HEK293 (cell line): ENCODE data around the gene TMC3.

Experiments used
- CTCF ChIA-PET: fragments of 350-600 bp; formaldehyde crosslinking; extraction: SDS; loops from one replicate; lab custom pipeline; 2021; ENCODE audit warnings: antibody characterized with exemption; lab: Yijun Ruan, JAX
- POLR2A ChIA-PET: fragments of 300-600 bp; formaldehyde crosslinking; extraction: SDS; loops from one replicate; lab custom pipeline; 2020; ENCODE audit warnings: antibody characterized with exemption, inconsistent platforms; lab: Yijun Ruan, JAX
- H3K27ac ChIP-seq: fragments of 200-500 bp; sonication (Bioruptor generic); 2 replicates; pipeline ENCODE4 v1.5.1; 2014; ENCODE audit warnings: low read depth, low read length, control low read depth, inconsistent platforms; ENCODE audit errors: extremely low read depth
- H3K36me3 ChIP-seq, 2 experiments: fragments of 200-500 bp in 1 of 2; sonication (Bioruptor generic) in 1 of 2; 1 replicate in 1 of 2; 2 replicates in 1 of 2; pipeline ENCODE4 v1.5.1; 2014 to 2017; ENCODE audit warnings: inconsistent platforms in 2 of 2, low read length in 2 of 2; ENCODE audit not compliant: control insufficient read depth in 2 of 2, insufficient read depth in 1 of 2
- H3K4me1 ChIP-seq: fragments of 200-500 bp; sonication (Bioruptor generic); 2 replicates; pipeline ENCODE4 v1.5.1; 2014; ENCODE audit warnings: mild to moderate bottlenecking, low read length, inconsistent platforms; ENCODE audit not compliant: control insufficient read depth, insufficient read depth
- H3K4me3 ChIP-seq: 2 replicates; pipeline ENCODE4 v1.5.1; 2011; ENCODE audit warnings: low read depth, mild to moderate bottlenecking, control low read depth, low read length, moderate library complexity
- H3K9me3 ChIP-seq: fragments of 200-500 bp; sonication (Bioruptor generic); 2 replicates; pipeline ENCODE4 v1.5.1; 2014; ENCODE audit warnings: low read depth, low read length, inconsistent platforms; ENCODE audit not compliant: control insufficient read depth, insufficient read depth
- ATF2 ChIP-seq: fragments of 450-650 bp; formaldehyde crosslinking; IDR thresholded peaks from 2 replicates; pipeline ENCODE4 v1.5.1; 2016; ENCODE audit warnings: missing biosample characterization, missing genetic modification characterization, low read depth
- BCL11A ChIP-seq: fragments of 450-650 bp; formaldehyde crosslinking; IDR thresholded peaks from 2 replicates; pipeline ENCODE4 v1.5.1; 2016; ENCODE audit warnings: low read depth, missing biosample characterization, missing genetic modification characterization
- KLF16 ChIP-seq: fragments of 450-650 bp; formaldehyde crosslinking; IDR thresholded peaks from 2 replicates; pipeline ENCODE4 v1.5.1; 2017; ENCODE audit warnings: missing biosample characterization, missing genetic modification characterization
- SCRT1 ChIP-seq: fragments of 450-650 bp; formaldehyde crosslinking; IDR thresholded peaks from 2 replicates; pipeline ENCODE4 v1.5.1; 2016; ENCODE audit warnings: missing biosample characterization, missing genetic modification characterization, borderline replicate concordance
- SETDB1 ChIP-seq: IDR thresholded peaks from one replicate; pipeline ENCODE4 v1.6.1; 2017; ENCODE audit warnings: mild to moderate bottlenecking, low read length, moderate library complexity, mixed read lengths; ENCODE audit not compliant: insufficient read length
- ZBTB10 ChIP-seq: fragments of 450-650 bp; formaldehyde crosslinking; IDR thresholded peaks from 2 replicates; pipeline ENCODE4 v1.5.1; 2016; ENCODE audit warnings: missing biosample characterization, missing genetic modification characterization
- ZBTB17 ChIP-seq: fragments of 450-650 bp; formaldehyde crosslinking; IDR thresholded peaks from 2 replicates; pipeline ENCODE4 v1.5.1; 2016; ENCODE audit warnings: missing biosample characterization, missing genetic modification characterization
- ZBTB7A ChIP-seq: fragments of 450-650 bp; formaldehyde crosslinking; IDR thresholded peaks from 2 replicates; pipeline ENCODE4 v1.5.1; 2016; ENCODE audit warnings: low read depth, missing biosample characterization, missing genetic modification characterization
- ZNF121 ChIP-seq: fragments of 450-650 bp; formaldehyde crosslinking; IDR thresholded peaks from 2 replicates; pipeline ENCODE4 v1.5.1; 2016; ENCODE audit warnings: missing biosample characterization, missing genetic modification characterization
- ZNF174 ChIP-seq: fragments of 450-650 bp; formaldehyde crosslinking; IDR thresholded peaks from 2 replicates; pipeline ENCODE4 v1.5.0; 2017; ENCODE audit warnings: missing biosample characterization, mild to moderate bottlenecking, missing genetic modification characterization
- ZNF211 ChIP-seq: fragments of 450-650 bp; formaldehyde crosslinking; IDR thresholded peaks from 2 replicates; pipeline ENCODE4 v1.5.1; 2016; ENCODE audit warnings: low read depth, missing biosample characterization, missing genetic modification characterization
- ZNF324 ChIP-seq: fragments of 450-650 bp; formaldehyde crosslinking; IDR thresholded peaks from 2 replicates; pipeline ENCODE4 v1.5.1; 2016; ENCODE audit warnings: missing biosample characterization, missing genetic modification characterization
- ZNF37A ChIP-seq: fragments of 450-650 bp; IDR thresholded peaks from 2 replicates; pipeline ENCODE4 v1.5.1; 2018; ENCODE audit warnings: missing biosample characterization, missing genetic modification characterization
- ZNF488 ChIP-seq: fragments of 450-650 bp; formaldehyde crosslinking; IDR thresholded peaks from 2 replicates; pipeline ENCODE4 v1.5.1; 2016; ENCODE audit warnings: missing biosample characterization, missing genetic modification characterization
- ZNF521 ChIP-seq: fragments of 450-650 bp; formaldehyde crosslinking; IDR thresholded peaks from 2 replicates; pipeline ENCODE4 v1.5.1; 2017; ENCODE audit warnings: missing biosample characterization, mild to moderate bottlenecking, missing genetic modification characterization
- ZNF549 ChIP-seq: fragments of 450-650 bp; IDR thresholded peaks from 2 replicates; pipeline ENCODE4 v1.5.1; 2018; ENCODE audit warnings: missing biosample characterization, missing genetic modification characterization, mild to moderate bottlenecking, inconsistent platforms, moderate library complexity
- ZNF626 ChIP-seq: fragments of 450-650 bp; sonication (Bioruptor Pico); formaldehyde crosslinking; IDR thresholded peaks from 2 replicates; pipeline ENCODE4 v1.5.1; 2018; ENCODE audit warnings: missing biosample characterization, missing genetic modification characterization, inconsistent platforms
- ZNF654 ChIP-seq: fragments of 450-650 bp; formaldehyde crosslinking; IDR thresholded peaks from 2 replicates; pipeline ENCODE4 v1.5.1; 2016; ENCODE audit warnings: low read depth, missing biosample characterization, missing genetic modification characterization
- ZNF677 ChIP-seq: fragments of 450-650 bp; IDR thresholded peaks from 2 replicates; pipeline ENCODE4 v1.5.0; 2018; ENCODE audit warnings: missing biosample characterization, mild to moderate bottlenecking, missing genetic modification characterization, moderate library complexity
- ZNF776 ChIP-seq: fragments of 450-650 bp; formaldehyde crosslinking; IDR thresholded peaks from 2 replicates; pipeline ENCODE4 v1.5.0; 2017; ENCODE audit warnings: missing biosample characterization, missing genetic modification characterization, borderline replicate concordance
- TF ChIP-seq, protein P1 (sequence below): fragments of 450-650 bp; formaldehyde crosslinking; IDR thresholded peaks from 2 replicates; pipeline ENCODE4 v1.5.1; 2016; ENCODE audit warnings: missing biosample characterization, missing genetic modification characterization
- TF ChIP-seq, protein P2 (sequence below): fragments of 450-650 bp; formaldehyde crosslinking; IDR thresholded peaks from 2 replicates; pipeline ENCODE4 v1.5.1; 2016; ENCODE audit warnings: missing biosample characterization, missing genetic modification characterization
- TF ChIP-seq, protein P3 (sequence below): fragments of 450-650 bp; formaldehyde crosslinking; IDR thresholded peaks from 2 replicates; pipeline ENCODE4 v1.5.1; 2016; ENCODE audit warnings: missing biosample characterization, missing genetic modification characterization
- TF ChIP-seq, protein P4 (sequence below): fragments of 450-650 bp; formaldehyde crosslinking; IDR thresholded peaks from 2 replicates; pipeline ENCODE4 v1.5.1; 2016; ENCODE audit warnings: missing biosample characterization, missing genetic modification characterization

Gene TMC3

DNA sequence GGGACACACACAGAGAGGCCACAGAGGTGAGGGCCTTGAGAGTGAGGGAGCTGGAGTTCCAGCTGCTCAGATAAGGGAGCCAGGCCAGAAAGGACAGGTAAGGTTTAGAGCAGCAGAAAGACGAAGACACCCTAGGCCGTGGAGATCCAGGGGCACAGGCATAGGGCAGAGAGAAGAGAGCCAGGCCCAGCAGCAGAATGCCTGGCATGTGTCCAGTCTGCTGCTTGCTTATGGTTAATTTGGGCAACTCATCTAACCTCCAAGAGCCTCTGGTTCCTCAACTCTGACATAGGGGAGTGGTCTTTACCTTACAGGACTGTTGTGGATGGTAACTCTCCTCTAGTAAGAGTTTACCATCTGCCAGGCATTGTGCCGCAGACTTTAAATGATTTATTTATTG, 86.0 kb downstream of the TMC3 start (continued):
- no peak for TF ChIP-seq ZNF488 (tag by site-specific recombination)
- no peak for TF ChIP-seq ZNF549 (tag by site-specific recombination)
- TF ChIP-seq, protein P1, sequence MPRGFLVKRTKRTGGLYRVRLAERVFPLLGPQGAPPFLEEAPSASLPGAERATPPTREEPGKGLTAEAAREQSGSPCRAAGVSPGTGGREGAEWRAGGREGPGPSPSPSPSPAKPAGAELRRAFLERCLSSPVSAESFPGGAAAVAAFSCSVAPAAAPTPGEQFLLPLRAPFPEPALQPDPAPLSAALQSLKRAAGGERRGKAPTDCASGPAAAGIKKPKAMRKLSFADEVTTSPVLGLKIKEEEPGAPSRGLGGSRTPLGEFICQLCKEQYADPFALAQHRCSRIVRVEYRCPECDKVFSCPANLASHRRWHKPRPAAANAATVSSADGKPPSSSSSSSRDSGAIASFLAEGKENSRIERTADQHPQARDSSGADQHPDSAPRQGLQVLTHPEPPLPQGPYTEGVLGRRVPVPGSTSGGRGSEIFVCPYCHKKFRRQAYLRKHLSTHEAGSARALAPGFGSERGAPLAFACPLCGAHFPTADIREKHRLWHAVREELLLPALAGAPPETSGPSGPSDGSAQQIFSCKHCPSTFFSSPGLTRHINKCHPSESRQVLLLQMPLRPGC (tag by site-specific recombination) = no peak
- no peak for TF ChIP-seq ZNF626 (tag by site-specific recombination)
- TF ChIP-seq ZBTB17 (tag by site-specific recombination) = no peak
- TF ChIP-seq BCL11A (tag by site-specific recombination) = no peak

DNA sequence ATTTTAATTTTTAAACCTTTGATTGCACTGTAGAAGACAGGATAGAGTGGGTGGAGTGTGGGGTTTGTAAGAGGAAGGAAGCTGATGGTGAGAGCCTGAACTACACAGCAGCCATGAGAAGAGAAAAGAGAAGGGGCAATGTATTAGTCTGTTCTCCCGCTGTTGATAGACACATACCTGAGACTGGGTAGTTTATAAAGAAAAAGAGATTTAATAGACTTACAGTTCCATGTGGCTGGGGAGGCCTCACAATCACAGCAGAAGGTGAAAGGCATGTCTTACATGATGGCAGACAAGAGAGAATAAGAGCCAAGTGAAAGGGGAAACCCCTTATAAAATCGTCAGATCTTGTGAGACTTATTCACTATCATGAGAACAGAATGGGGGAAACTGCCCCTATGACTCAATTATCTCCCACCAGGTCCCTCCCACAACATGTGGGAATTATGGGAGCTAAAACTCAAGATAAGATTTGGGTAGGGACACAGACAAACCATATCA, 87.3 kb downstream of the TMC3 start:
- no peak overlapping the region for H3K4me3 ChIP-seq
- no peaks in the 10 kb centered on the region for H3K36me3 ChIP-seq
- H3K9me3 ChIP-seq = no peaks in the 10 kb centered on the region
- CTCF ChIA-PET = interaction anchor here (0.6 to 2.3 kb wide), 2 partner anchors 11 to 331 kb away, joined by 3 to 13 read pairs; no protein-coding TSS in a partner anchor
- POLR2A ChIA-PET = no interaction called here
- no peaks in the 10 kb centered on the region for H3K4me1 ChIP-seq
- no peak overlapping the region for H3K27ac ChIP-seq
- TF ChIP-seq ZBTB10 (tag by site-specific recombination) = no peak
- no peak for TF ChIP-seq ZNF121 (tag by site-specific recombination)
- no peak for TF ChIP-seq ZNF776 (tag by site-specific recombination)
- no peak for TF ChIP-seq ZNF677 (tag by site-specific recombination)
- no peak for TF ChIP-seq ZNF521 (tag by site-specific recombination)
- TF ChIP-seq, protein P2, sequence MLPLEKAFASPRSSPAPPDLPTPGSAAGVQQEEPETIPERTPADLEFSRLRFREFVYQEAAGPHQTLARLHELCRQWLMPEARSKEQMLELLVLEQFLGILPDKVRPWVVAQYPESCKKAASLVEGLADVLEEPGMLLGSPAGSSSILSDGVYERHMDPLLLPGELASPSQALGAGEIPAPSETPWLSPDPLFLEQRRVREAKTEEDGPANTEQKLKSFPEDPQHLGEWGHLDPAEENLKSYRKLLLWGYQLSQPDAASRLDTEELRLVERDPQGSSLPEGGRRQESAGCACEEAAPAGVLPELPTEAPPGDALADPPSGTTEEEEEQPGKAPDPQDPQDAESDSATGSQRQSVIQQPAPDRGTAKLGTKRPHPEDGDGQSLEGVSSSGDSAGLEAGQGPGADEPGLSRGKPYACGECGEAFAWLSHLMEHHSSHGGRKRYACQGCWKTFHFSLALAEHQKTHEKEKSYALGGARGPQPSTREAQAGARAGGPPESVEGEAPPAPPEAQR = no peak
- no peak for TF ChIP-seq KLF16 (tag by site-specific recombination)
- no peak for TF ChIP-seq ZNF324 (tag by site-specific recombination)
- TF ChIP-seq, protein P3, sequence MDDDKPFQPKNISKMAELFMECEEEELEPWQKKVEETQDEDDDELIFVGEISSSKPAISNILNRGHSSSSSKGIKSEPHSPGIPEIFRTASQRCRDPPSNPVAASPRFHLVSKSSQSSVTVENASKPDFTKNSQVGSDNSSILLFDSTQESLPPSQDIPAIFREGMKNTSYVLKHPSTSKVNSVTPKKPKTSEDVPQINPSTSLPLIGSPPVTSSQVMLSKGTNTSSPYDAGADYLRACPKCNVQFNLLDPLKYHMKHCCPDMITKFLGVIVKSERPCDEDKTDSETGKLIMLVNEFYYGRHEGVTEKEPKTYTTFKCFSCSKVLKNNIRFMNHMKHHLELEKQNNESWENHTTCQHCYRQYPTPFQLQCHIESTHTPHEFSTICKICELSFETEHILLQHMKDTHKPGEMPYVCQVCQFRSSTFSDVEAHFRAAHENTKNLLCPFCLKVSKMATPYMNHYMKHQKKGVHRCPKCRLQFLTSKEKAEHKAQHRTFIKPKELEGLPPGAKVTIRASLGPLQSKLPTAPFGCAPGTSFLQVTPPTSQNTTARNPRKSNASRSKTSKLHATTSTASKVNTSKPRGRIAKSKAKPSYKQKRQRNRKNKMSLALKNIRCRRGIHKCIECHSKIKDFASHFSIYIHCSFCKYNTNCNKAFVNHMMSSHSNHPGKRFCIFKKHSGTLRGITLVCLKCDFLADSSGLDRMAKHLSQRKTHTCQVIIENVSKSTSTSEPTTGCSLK (tag by site-specific recombination) = no peak
- TF ChIP-seq ZNF654 (tag by site-specific recombination) = no peak
- no peak for TF ChIP-seq ATF2
- no peak for TF ChIP-seq SETDB1
- TF ChIP-seq ZNF174 (tag by site-specific recombination) = no peak
- TF ChIP-seq, protein P4, sequence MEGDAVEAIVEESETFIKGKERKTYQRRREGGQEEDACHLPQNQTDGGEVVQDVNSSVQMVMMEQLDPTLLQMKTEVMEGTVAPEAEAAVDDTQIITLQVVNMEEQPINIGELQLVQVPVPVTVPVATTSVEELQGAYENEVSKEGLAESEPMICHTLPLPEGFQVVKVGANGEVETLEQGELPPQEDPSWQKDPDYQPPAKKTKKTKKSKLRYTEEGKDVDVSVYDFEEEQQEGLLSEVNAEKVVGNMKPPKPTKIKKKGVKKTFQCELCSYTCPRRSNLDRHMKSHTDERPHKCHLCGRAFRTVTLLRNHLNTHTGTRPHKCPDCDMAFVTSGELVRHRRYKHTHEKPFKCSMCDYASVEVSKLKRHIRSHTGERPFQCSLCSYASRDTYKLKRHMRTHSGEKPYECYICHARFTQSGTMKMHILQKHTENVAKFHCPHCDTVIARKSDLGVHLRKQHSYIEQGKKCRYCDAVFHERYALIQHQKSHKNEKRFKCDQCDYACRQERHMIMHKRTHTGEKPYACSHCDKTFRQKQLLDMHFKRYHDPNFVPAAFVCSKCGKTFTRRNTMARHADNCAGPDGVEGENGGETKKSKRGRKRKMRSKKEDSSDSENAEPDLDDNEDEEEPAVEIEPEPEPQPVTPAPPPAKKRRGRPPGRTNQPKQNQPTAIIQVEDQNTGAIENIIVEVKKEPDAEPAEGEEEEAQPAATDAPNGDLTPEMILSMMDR (tag by site-specific recombination) = no peak
- TF ChIP-seq ZNF37A = no peak
- TF ChIP-seq SCRT1 (tag by site-specific recombination) = no peak
- TF ChIP-seq ZBTB7A = no peak
- no peak for TF ChIP-seq ZNF211 (tag by site-specific recombination)
